ENCODE measurements around the gene SPIRE2. TPM values are rescaled to one million over a fixed set of nuclear protein-coding genes. Genes with fewer than 3 reads are reported as not detected.
A peak's percentile ranks its signal among the peaks of the same experiment; 100 is the strongest.
"Not testable (repeated sequence)": the region's sequence is repeated elsewhere in the genome, so short reads cannot be mapped to it uniquely, and the experiment has no call there.

The SPIRE2 gene
- total RNA-seq, 2 experiments from 2014 or later: 0.14 to 0.52 TPM

- no peak overlapping the region for H3K4me3 Mint-ChIP-seq
- H3K36me3 Mint-ChIP-seq: no peaks in the 10 kb centered on the region
- DNase-seq: no peak
- no peaks in the 10 kb centered on the region for H3K9me3 Mint-ChIP-seq
- H3K27ac Mint-ChIP-seq: no peak overlapping the region
- peaks cover 16% of the 10 kb centered on the region for H3K4me1 Mint-ChIP-seq
- peaks cover 11% of the 10 kb centered on the region for H3K27me3 Mint-ChIP-seq
Measured at GRCh38 chr16:89823087-89823823, 5.0 kb upstream of the SPIRE2 start.

- not testable (repeated sequence) for H3K4me3 Mint-ChIP-seq, DNase-seq, H3K36me3 Mint-ChIP-seq, H3K9me3 Mint-ChIP-seq
- peak overlapping the region; percentile 54 for H3K27ac Mint-ChIP-seq
- peaks cover 11% of the 10 kb centered on the region for H3K4me1 Mint-ChIP-seq
- peaks cover 11% of the 10 kb centered on the region for H3K27me3 Mint-ChIP-seq
Measured at GRCh38 chr16:89823824-89824148, 4.5 kb upstream of the SPIRE2 start.

DNA sequence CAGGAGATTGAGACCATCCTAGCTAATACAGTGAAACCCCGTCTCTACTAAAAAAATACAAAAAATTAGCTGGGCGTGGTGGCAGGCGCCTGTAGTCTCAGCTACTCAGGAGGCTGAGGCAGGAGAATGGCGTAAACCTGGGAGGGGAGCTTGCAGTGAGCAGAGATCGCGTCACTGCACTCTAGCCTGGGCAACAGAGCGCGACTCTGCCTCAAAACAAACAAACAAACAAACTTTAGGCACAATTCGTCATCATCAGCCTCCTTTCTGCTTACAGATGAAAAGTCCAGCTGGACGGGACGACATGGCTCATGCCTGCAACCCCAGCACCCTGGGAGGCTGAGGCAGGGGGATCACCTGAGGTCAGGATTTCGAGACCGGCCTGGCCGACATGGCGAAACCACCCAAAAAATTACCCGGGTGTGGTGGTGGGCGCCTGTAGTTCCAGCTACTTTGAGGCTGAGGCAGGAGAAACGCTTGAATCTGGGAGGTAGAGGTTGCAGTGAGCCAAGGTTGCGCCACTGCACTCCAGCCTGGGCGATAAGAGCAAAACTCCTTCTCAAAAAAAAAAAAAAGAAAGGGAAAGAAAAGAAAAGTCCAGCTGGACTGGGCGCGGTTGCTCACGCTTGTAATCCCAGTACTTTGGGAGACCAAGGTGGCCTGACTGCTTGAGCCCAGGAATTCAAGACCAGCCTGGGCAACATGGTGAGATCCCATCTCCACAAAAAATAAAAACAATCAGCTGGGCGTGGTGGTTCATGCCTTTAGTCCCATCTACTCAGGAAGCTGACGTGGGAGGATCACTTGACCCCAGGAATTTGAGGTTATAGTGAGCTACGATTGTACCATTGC is 1.5 kb upstream of the SPIRE2 start:
- H3K4me3 Mint-ChIP-seq: no peak overlapping the region
- H3K4me1 Mint-ChIP-seq: peaks cover 3% of the 10 kb centered on the region
- no peaks in the 10 kb centered on the region for H3K9me3 Mint-ChIP-seq
- H3K36me3 Mint-ChIP-seq: no peaks in the 10 kb centered on the region
- no peak for DNase-seq
- peaks cover 29% of the 10 kb centered on the region for H3K27me3 Mint-ChIP-seq
- no peak overlapping the region for H3K27ac Mint-ChIP-seq

- no peak for DNase-seq
- Mint-ChIP-seq H3K36me3 (no peaks in the 10 kb centered on the region), H3K27ac (no peak overlapping the region), H3K27me3 (peaks cover 36% of the 10 kb centered on the region), H3K4me1 (peaks cover 3% of the 10 kb centered on the region), H3K4me3 (peak overlapping the region; percentile 40), H3K9me3 (no peaks in the 10 kb centered on the region)
Measured at GRCh38 chr16:89827383-89828198, 684 bp upstream of the SPIRE2 start.

DNA sequence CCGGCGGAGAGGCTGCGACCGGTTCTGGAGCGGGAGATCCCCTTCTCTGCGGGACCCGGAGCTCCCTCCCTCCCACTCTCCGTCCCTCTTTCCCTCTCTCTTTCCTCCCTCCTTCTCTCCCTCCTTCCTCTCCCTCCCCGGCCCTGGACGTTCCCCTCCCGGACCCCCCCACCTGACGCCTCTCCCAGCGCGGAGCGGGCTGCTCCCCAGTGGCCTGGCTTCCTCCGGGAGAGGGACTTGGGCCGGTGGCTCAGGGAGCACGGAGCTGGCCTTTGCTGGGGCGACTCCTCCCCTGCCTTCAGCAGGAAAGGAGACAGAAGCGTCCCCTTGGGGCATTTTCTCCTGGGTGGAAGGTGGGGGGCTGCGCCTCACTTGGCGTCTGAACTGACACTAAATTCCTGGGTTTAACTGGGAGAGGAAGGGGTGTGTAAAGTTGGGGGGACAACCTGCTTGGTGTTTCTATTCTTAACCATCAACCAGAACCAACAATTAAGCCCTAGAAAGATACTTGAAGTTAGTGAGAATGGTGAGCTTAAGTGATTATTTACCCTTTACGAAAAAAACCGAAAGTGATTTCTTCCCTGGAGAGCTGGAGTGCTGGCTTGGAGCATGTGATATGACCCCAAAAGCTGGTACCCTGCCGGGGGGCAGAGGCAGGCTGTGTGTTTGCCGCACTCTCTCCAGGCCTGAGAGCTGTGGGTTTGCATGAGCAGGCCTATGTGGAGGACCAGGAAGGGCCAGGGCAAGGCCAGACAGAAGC is 775 bp downstream of the SPIRE2 start:
- Mint-ChIP-seq H3K4me3 (no peak overlapping the region), H3K27me3 (peaks cover 36% of the 10 kb centered on the region), H3K9me3 (no peaks in the 10 kb centered on the region), H3K36me3 (no peaks in the 10 kb centered on the region), H3K4me1 (peaks cover 3% of the 10 kb centered on the region), H3K27ac (no peak overlapping the region)
- no peak for DNase-seq

GRCh38 chr16:89829630-89830437 is 1.6 kb downstream of the SPIRE2 start:
- H3K27me3 Mint-ChIP-seq: peaks cover 36% of the 10 kb centered on the region
- no peak overlapping the region for H3K27ac Mint-ChIP-seq
- H3K9me3 Mint-ChIP-seq: peaks cover 1% of the 10 kb centered on the region
- peaks cover 3% of the 10 kb centered on the region for H3K4me1 Mint-ChIP-seq
- no peak for DNase-seq
- H3K36me3 Mint-ChIP-seq: no peaks in the 10 kb centered on the region
- H3K4me3 Mint-ChIP-seq: no peak overlapping the region

- Mint-ChIP-seq H3K9me3 (peaks cover 5% of the 10 kb centered on the region), H3K36me3 (no peaks in the 10 kb centered on the region), H3K4me3 (no peak overlapping the region)
Measured at GRCh38 chr16:89831810-89832328, 3.6 kb downstream of the SPIRE2 start.

GRCh38 chr16:89833664-89834363 is 5.5 kb downstream of the SPIRE2 start:
- H3K27ac Mint-ChIP-seq, DNase-seq, H3K4me3 Mint-ChIP-seq, H3K36me3 Mint-ChIP-seq, H3K9me3 Mint-ChIP-seq: not testable (repeated sequence)
- Mint-ChIP-seq H3K4me1 (peaks cover 12% of the 10 kb centered on the region), H3K27me3 (peaks cover 25% of the 10 kb centered on the region)

More at GRCh38 chr16:89831810-89832328, 3.6 kb downstream of the SPIRE2 start:
- no peak for DNase-seq
- H3K4me1 Mint-ChIP-seq: peaks cover 3% of the 10 kb centered on the region
- peaks cover 34% of the 10 kb centered on the region for H3K27me3 Mint-ChIP-seq
- H3K27ac Mint-ChIP-seq: no peak overlapping the region

- H3K4me3 Mint-ChIP-seq, H3K9me3 Mint-ChIP-seq, H3K36me3 Mint-ChIP-seq, H3K27ac Mint-ChIP-seq, DNase-seq: not testable (repeated sequence)
- Mint-ChIP-seq H3K4me1 (peaks cover 12% of the 10 kb centered on the region), H3K27me3 (peaks cover 15% of the 10 kb centered on the region)
Measured at GRCh38 chr16:89834813-89835363, 6.6 kb downstream of the SPIRE2 start.

- H3K4me3 Mint-ChIP-seq, DNase-seq, H3K36me3 Mint-ChIP-seq, H3K9me3 Mint-ChIP-seq, H3K27me3 Mint-ChIP-seq, H3K27ac Mint-ChIP-seq: not testable (repeated sequence)
- peaks cover 18% of the 10 kb centered on the region for H3K4me1 Mint-ChIP-seq
Measured at GRCh38 chr16:89836484-89836883, 8.2 kb downstream of the SPIRE2 start.

DNA sequence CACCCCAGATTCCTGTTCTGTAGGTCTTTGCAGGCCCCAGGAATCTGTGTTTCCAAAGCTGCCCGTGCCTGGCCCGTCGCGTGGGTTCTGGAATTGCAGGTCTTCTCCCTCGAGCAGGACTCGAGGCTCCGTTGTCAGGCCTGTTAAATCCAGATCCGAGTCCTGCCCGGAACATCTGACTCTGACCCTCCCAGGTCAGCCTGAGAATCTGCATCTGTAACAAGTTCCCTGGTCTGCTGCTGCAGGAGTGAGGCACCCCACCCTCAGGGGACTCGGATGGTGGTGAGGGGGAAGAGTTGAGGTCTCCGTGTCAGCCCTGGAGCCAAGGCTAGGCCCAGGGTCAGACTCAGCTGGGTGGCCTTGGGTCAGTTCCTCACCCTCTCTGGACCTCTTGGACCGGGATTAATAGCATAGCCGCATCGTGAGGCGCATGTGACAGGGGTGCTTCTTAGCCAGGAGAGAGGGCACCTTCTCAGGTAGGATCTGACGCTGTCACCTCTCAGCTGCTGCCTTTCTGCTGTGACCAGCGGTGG is 8.8 kb downstream of the SPIRE2 start:
- Mint-ChIP-seq H3K4me3 (no peak overlapping the region), H3K27ac (no peak overlapping the region), H3K27me3 (peaks cover 4% of the 10 kb centered on the region), H3K36me3 (no peaks in the 10 kb centered on the region), H3K4me1 (peaks cover 18% of the 10 kb centered on the region), H3K9me3 (peaks cover 5% of the 10 kb centered on the region)
- no peak for DNase-seq

GRCh38 chr16:89841275-89841674 is 13.0 kb downstream of the SPIRE2 start:
- Mint-ChIP-seq H3K27ac (peak overlapping the region; percentile 22), H3K4me1 (peaks cover 24% of the 10 kb centered on the region), H3K36me3 (no peaks in the 10 kb centered on the region), H3K4me3 (no peak overlapping the region), H3K27me3 (no peaks in the 10 kb centered on the region), H3K9me3 (no peaks in the 10 kb centered on the region)
- DNase-seq: peak; percentile 58

Measured in activated naive CD8-positive, alpha-beta T cell treated with anti-CD3 and anti-CD28 coated beads for 36 hours (primary cell).